Neural cell (in vitro differentiated cells): ENCODE data around the gene CEP162.

Experiments
- EP300 ChIP-seq: fragments of 450-650 bp; conservative IDR thresholded peaks from 2 replicates; pipeline ENCODE4 v1.6.1; 2014; ENCODE audit warnings: antibody characterized with exemption, mild to moderate bottlenecking, moderate library complexity; ENCODE audit not compliant: poor library complexity, severe bottlenecking
- EZH2 ChIP-seq: fragments of 200-600, 300-800 bp; shearing (Covaris generic), sonication (generic); IDR thresholded peaks from 2 replicates; pipeline ENCODE4 v1.6.1; 2014; ENCODE audit warnings: antibody characterized with exemption, low read length, borderline replicate concordance, mild to moderate bottlenecking; ENCODE audit not compliant: insufficient read depth, poor library complexity, severe bottlenecking
- SMC3 ChIP-seq: fragments of 450-650 bp; conservative IDR thresholded peaks from 2 replicates; pipeline ENCODE4 v1.6.1; 2014; ENCODE audit warnings: antibody characterized with exemption, mild to moderate bottlenecking, moderate library complexity; ENCODE audit not compliant: poor library complexity
- TF ChIP-seq, protein P1 (sequence below): fragments of 450-650 bp; IDR thresholded peaks from 2 replicates; pipeline ENCODE4 v1.5.1; 2014; ENCODE audit warnings: antibody characterized with exemption, mild to moderate bottlenecking, moderate library complexity; ENCODE audit not compliant: poor library complexity, severe bottlenecking

DNA sequence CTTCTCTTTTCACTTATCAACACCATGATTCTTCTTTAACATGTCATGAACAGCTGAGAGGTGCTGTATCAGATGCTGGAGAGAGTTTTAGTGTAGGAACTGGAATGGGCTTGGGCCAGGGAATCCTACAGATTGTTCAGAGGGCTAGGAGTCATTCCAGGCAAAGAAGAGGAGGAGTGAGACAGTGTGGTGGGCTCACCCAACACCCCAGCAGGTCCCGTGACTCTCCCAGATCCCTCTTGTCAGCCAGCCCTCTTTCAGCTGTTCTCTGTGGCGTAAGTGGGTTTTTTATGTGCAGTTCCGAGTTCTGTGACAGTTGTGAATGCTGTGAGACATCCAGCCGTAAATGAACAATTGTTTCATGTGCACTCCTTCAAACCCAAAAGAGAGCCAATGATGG lies 31.4 kb upstream of the CEP162 start:
- TF ChIP-seq, protein P1, sequence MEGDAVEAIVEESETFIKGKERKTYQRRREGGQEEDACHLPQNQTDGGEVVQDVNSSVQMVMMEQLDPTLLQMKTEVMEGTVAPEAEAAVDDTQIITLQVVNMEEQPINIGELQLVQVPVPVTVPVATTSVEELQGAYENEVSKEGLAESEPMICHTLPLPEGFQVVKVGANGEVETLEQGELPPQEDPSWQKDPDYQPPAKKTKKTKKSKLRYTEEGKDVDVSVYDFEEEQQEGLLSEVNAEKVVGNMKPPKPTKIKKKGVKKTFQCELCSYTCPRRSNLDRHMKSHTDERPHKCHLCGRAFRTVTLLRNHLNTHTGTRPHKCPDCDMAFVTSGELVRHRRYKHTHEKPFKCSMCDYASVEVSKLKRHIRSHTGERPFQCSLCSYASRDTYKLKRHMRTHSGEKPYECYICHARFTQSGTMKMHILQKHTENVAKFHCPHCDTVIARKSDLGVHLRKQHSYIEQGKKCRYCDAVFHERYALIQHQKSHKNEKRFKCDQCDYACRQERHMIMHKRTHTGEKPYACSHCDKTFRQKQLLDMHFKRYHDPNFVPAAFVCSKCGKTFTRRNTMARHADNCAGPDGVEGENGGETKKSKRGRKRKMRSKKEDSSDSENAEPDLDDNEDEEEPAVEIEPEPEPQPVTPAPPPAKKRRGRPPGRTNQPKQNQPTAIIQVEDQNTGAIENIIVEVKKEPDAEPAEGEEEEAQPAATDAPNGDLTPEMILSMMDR = no peak
- TF ChIP-seq SMC3 (no peak), EZH2 (no peak), EP300 (no peak)
